ENCODE data around the gene ZNF627. TPM values are rescaled to one million over a fixed set of nuclear protein-coding genes. Genes with fewer than 3 reads are reported as not detected.
A peak's percentile ranks its signal among the peaks of the same experiment; 100 is the strongest.

ZNF627 gene
- polyA plus RNA-seq, 1 donor from 2014 or later, result 91.6 TPM

- TF ChIP-seq EP300 (conservative IDR thresholded peaks at IDR 0.05; ENCODE audit: poor library complexity, severe bottlenecking) (no peak), EZH2 (IDR thresholded peaks at IDR 0.05; ENCODE audit: borderline replicate concordance, insufficient read depth, low read length, poor library complexity, severe bottlenecking) (no peak), TAF1 (IDR thresholded peaks at IDR 0.05; ENCODE audit: low read depth) (no peak), SMC3 (conservative IDR thresholded peaks at IDR 0.05; ENCODE audit: poor library complexity) (no peak), MXI1 (conservative IDR thresholded peaks at IDR 0.05; ENCODE audit: poor library complexity, severe bottlenecking) (no peak)
- TF ChIP-seq, protein P1, sequence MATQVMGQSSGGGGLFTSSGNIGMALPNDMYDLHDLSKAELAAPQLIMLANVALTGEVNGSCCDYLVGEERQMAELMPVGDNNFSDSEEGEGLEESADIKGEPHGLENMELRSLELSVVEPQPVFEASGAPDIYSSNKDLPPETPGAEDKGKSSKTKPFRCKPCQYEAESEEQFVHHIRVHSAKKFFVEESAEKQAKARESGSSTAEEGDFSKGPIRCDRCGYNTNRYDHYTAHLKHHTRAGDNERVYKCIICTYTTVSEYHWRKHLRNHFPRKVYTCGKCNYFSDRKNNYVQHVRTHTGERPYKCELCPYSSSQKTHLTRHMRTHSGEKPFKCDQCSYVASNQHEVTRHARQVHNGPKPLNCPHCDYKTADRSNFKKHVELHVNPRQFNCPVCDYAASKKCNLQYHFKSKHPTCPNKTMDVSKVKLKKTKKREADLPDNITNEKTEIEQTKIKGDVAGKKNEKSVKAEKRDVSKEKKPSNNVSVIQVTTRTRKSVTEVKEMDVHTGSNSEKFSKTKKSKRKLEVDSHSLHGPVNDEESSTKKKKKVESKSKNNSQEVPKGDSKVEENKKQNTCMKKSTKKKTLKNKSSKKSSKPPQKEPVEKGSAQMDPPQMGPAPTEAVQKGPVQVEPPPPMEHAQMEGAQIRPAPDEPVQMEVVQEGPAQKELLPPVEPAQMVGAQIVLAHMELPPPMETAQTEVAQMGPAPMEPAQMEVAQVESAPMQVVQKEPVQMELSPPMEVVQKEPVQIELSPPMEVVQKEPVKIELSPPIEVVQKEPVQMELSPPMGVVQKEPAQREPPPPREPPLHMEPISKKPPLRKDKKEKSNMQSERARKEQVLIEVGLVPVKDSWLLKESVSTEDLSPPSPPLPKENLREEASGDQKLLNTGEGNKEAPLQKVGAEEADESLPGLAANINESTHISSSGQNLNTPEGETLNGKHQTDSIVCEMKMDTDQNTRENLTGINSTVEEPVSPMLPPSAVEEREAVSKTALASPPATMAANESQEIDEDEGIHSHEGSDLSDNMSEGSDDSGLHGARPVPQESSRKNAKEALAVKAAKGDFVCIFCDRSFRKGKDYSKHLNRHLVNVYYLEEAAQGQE (IDR thresholded peaks at IDR 0.05; ENCODE audit: borderline replicate concordance), result no peak
- H2AFZ ChIP-seq (ENCODE audit: low read depth, low read length), result no peak overlapping the region
- H3K4me2 ChIP-seq (ENCODE audit: low read length), result no peak overlapping the region
- H3K27ac ChIP-seq (ENCODE audit: low read length), result no peak overlapping the region
- no peaks in the 10 kb centered on the region for H3F3A ChIP-seq (ENCODE audit: insufficient read depth, low read length, poor library complexity, severe bottlenecking)
- H3K9me3 ChIP-seq (ENCODE audit: low read length), result no peaks in the 10 kb centered on the region
- H3K79me2 ChIP-seq (replicated peaks; ENCODE audit: insufficient read depth, low read length), result peaks cover 19% of the 10 kb centered on the region
- H3K9me2 ChIP-seq (ENCODE audit: insufficient read depth, low read length), result no peaks in the 10 kb centered on the region
- no peaks in the 10 kb centered on the region for H4K20me1 ChIP-seq (ENCODE audit: insufficient read depth)
- H3K9ac ChIP-seq (ENCODE audit: low read length), result no peak overlapping the region
- H3K27me3 ChIP-seq (ENCODE audit: insufficient read depth, low read depth, low read length), result no peaks in the 10 kb centered on the region
- H3K36me3 ChIP-seq (ENCODE audit: insufficient read depth, low read length), result no peaks in the 10 kb centered on the region
- no peak overlapping the region for H3K4me3 ChIP-seq (ENCODE audit: low read length)
Observed at GRCh38 chr19:11556634-11557420, 40.5 kb upstream of the ZNF627 start.

GRCh38 chr19:11558881-11559828 is 38.1 kb upstream of the ZNF627 start, which contains the start of gene ELOF1:
TSS of gene ELOF1 (minus strand) at chr19:11559230. CDS start at chr19:11554347, 4,883 bp downstream.
- Histone ChIP-seq H3K79me2 (replicated peaks; ENCODE audit: insufficient read depth, low read length) (peaks cover 19% of the 10 kb centered on the region), H3K36me3 (ENCODE audit: insufficient read depth, low read length) (no peaks in the 10 kb centered on the region), H2AFZ (ENCODE audit: low read depth, low read length) (peak within 1 kb of the TSS; percentile 61), H3K27ac (ENCODE audit: low read length) (peak within 1 kb of the TSS; percentile 57), H3K9me3 (ENCODE audit: low read length) (no peaks in the 10 kb centered on the region), H3K4me2 (ENCODE audit: low read length) (peak within 1 kb of the TSS; percentile 72), H3K9me2 (ENCODE audit: insufficient read depth, low read length) (no peaks in the 10 kb centered on the region), H3F3A (ENCODE audit: insufficient read depth, low read length, poor library complexity, severe bottlenecking) (no peaks in the 10 kb centered on the region), H4K20me1 (ENCODE audit: insufficient read depth) (no peaks in the 10 kb centered on the region), H3K27me3 (ENCODE audit: insufficient read depth, low read depth, low read length) (no peaks in the 10 kb centered on the region), H3K4me3 (ENCODE audit: low read length) (peak within 1 kb of the TSS; percentile 88), H3K9ac (ENCODE audit: low read length) (peak within 1 kb of the TSS; percentile 79)
- TF ChIP-seq RAD21 (conservative IDR thresholded peaks at IDR 0.05) (peak; percentile 26), SMC3 (conservative IDR thresholded peaks at IDR 0.05; ENCODE audit: poor library complexity) (peak; percentile 62), POLR2AphosphoS5 (IDR thresholded peaks at IDR 0.05) (peak; percentile 93), MXI1 (conservative IDR thresholded peaks at IDR 0.05; ENCODE audit: poor library complexity, severe bottlenecking) (peak; percentile 90), EP300 (conservative IDR thresholded peaks at IDR 0.05; ENCODE audit: poor library complexity, severe bottlenecking) (peak; percentile 30), EZH2 (IDR thresholded peaks at IDR 0.05; ENCODE audit: borderline replicate concordance, insufficient read depth, low read length, poor library complexity, severe bottlenecking) (no peak), TAF1 (IDR thresholded peaks at IDR 0.05; ENCODE audit: low read depth) (peak; percentile 68)
- TF ChIP-seq, protein P2, sequence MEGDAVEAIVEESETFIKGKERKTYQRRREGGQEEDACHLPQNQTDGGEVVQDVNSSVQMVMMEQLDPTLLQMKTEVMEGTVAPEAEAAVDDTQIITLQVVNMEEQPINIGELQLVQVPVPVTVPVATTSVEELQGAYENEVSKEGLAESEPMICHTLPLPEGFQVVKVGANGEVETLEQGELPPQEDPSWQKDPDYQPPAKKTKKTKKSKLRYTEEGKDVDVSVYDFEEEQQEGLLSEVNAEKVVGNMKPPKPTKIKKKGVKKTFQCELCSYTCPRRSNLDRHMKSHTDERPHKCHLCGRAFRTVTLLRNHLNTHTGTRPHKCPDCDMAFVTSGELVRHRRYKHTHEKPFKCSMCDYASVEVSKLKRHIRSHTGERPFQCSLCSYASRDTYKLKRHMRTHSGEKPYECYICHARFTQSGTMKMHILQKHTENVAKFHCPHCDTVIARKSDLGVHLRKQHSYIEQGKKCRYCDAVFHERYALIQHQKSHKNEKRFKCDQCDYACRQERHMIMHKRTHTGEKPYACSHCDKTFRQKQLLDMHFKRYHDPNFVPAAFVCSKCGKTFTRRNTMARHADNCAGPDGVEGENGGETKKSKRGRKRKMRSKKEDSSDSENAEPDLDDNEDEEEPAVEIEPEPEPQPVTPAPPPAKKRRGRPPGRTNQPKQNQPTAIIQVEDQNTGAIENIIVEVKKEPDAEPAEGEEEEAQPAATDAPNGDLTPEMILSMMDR (IDR thresholded peaks at IDR 0.05; ENCODE audit: poor library complexity, severe bottlenecking), result peak; percentile 55
- TF ChIP-seq, protein P1 (IDR thresholded peaks at IDR 0.05; ENCODE audit: borderline replicate concordance), result peak; percentile 60
